Measurements from ENCODE around the gene ARHGAP30.
"Not testable (repeated sequence)": the region's sequence is repeated elsewhere in the genome, so short reads cannot be mapped to it uniquely, and the experiment has no call there.

Gene ARHGAP30, protein sequence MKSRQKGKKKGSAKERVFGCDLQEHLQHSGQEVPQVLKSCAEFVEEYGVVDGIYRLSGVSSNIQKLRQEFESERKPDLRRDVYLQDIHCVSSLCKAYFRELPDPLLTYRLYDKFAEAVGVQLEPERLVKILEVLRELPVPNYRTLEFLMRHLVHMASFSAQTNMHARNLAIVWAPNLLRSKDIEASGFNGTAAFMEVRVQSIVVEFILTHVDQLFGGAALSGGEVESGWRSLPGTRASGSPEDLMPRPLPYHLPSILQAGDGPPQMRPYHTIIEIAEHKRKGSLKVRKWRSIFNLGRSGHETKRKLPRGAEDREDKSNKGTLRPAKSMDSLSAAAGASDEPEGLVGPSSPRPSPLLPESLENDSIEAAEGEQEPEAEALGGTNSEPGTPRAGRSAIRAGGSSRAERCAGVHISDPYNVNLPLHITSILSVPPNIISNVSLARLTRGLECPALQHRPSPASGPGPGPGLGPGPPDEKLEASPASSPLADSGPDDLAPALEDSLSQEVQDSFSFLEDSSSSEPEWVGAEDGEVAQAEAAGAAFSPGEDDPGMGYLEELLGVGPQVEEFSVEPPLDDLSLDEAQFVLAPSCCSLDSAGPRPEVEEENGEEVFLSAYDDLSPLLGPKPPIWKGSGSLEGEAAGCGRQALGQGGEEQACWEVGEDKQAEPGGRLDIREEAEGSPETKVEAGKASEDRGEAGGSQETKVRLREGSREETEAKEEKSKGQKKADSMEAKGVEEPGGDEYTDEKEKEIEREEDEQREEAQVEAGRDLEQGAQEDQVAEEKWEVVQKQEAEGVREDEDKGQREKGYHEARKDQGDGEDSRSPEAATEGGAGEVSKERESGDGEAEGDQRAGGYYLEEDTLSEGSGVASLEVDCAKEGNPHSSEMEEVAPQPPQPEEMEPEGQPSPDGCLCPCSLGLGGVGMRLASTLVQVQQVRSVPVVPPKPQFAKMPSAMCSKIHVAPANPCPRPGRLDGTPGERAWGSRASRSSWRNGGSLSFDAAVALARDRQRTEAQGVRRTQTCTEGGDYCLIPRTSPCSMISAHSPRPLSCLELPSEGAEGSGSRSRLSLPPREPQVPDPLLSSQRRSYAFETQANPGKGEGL

DNA sequence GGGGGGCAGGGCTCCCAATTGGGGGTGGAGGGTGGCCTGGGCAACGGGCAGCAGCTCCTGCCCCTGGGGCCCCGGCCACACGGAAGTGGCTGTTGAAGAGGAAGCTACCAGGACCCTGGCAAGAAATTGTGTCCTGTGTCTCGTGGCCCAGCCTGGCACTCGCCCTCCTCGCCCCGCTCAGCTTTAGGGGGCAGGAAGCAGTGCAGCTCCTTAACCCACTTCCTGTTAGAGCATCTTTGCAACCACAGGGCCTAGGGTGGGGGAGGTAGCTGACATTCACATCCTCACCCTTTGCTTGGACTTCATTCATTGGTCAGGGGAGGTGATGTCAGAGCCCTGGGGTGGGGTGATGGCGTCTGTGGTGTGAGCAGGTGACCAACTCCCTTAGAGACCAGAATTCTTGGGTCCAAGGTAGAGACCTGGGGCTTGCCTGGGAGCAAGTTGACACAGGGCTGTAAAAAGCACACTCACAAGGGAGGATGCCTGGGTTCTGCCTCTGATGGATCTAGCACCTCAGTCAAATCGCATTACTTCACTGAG, at the start of gene ARHGAP30:
ARHGAP30 (minus strand) TSS at position 161 of the 540 bp plus-strand sequence. CDS start 267 bp downstream, outside the sequence.
- no peak within 1 kb of the TSS for H3K27ac ChIP-seq
- TF ChIP-seq, protein P1, sequence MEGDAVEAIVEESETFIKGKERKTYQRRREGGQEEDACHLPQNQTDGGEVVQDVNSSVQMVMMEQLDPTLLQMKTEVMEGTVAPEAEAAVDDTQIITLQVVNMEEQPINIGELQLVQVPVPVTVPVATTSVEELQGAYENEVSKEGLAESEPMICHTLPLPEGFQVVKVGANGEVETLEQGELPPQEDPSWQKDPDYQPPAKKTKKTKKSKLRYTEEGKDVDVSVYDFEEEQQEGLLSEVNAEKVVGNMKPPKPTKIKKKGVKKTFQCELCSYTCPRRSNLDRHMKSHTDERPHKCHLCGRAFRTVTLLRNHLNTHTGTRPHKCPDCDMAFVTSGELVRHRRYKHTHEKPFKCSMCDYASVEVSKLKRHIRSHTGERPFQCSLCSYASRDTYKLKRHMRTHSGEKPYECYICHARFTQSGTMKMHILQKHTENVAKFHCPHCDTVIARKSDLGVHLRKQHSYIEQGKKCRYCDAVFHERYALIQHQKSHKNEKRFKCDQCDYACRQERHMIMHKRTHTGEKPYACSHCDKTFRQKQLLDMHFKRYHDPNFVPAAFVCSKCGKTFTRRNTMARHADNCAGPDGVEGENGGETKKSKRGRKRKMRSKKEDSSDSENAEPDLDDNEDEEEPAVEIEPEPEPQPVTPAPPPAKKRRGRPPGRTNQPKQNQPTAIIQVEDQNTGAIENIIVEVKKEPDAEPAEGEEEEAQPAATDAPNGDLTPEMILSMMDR (conservative IDR thresholded peaks at IDR 0.05): no peak

DNA sequence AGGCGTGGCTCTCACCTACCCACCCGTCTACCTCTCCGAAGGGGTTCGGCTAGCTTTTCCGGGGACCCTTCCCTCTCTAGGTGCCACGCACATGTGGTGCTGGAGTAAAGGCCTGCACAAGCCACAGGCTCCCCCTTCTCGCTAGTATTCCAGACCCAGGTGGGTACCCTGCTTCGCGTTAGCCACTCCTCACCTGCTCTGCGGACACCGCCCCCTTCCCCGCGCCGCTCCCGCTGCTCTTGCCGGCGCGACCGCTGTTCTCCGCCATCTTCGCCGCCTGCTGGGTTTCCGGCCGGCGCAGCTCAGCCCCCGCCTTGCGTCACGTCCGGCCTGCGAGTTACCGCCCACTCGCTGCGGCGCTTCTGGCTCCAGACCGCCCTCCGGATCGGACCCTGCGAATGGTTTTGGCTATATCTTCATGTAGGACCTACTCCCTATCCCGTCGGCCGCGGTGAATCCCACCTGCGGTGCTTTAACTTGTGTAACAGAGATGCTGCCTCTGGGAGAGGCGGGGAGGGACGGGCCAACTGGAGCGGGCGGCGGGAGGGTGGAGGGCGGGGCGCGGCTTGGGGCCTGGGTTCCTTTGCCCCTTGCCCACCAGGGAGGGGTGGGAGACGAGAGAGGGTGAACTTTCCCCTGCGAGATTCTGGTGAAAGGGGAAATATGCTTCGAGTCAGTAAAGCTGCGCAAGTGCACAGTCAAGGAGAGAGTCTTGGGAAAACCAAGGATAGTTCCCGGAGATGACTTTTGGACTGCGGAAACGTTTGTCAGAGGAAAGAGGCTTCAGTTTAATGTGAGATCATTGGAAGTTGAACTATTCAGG, 48.3 kb upstream of the ARHGAP30 start, which contains the start of the genes NIT1 and PFDN2:
NIT1 (plus strand) TSS at position 347 of the 823 bp plus-strand sequence; CDS start at position 419, 72 bp downstream.
PFDN2 (minus strand) TSS at position 279 of the 823 bp plus-strand sequence; CDS start at position 268, 11 bp downstream.
- TF ChIP-seq, protein P1 (conservative IDR thresholded peaks at IDR 0.05): no peak
- H3K27ac ChIP-seq: peak within 1 kb of the TSS; percentile 87

DNA sequence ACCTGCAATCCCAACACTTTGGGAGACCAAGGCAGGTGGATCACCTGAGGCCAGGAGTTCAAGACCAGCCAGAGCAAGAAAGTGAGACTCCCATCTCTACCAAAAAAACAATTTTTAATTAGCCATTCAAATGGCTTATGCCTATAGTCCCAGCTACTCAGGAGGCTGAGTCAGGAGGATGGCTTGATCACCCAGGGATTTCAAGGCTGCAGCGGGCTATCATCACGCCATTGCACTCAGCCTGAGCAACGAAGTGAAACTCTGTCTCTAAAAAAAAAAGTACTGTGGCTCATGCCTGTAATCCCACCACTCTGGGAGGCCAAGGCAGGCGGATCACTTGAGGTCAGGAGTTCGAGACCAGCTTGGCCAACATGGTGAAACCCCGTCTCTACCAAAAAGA, 46.3 kb upstream of the ARHGAP30 start:
- H3K27ac ChIP-seq: not testable (repeated sequence)

DNA sequence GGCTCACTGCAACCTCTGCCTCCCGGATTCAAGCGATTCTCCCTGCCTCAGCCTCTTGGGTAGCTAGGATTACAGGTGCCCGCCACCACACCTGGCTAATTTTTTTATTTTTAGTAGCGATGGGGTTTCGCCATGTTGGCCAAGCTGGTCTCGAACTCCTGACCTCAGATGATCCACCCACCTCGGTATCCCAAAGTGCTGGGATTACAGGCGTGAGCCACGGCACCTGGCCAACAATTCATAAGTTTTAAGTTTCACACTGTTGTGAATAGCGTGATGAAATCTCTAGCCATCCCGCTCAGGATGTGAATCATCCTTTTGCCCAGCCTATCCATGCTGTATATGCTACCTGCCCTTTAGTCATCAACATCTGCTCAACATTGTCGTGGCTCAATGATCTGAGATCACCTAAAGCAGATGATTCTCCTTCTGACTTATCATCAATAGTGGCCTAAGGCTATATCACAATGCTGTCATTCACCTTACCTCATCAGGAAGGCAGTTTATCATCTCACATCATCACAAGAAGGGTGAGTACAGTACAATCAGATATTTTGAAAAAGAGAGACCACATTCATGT, 45.5 kb upstream of the ARHGAP30 start:
- no peak overlapping the region for H3K27ac ChIP-seq
- TF ChIP-seq, protein P1 (conservative IDR thresholded peaks at IDR 0.05): no peak

DNA sequence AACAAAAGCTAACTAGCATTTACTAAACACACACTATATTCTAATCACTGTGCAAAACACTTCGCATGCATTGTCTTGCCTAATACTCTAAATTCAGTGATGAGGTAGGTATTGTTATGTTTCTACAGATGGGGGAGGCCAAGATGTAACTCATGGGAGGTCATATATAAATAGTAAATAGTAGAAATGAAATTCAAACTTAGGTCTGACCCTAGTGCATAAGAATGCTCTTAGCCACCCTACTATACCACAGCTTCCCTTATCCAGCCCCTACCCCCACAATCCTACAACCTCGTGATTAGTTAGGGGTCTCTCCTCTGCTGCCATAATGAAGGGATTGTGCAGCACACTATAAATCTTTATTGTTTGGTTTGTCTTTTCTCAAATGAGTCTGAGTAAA, 44.9 kb upstream of the ARHGAP30 start:
- TF ChIP-seq, protein P1 (conservative IDR thresholded peaks at IDR 0.05): no peak
- no peak overlapping the region for H3K27ac ChIP-seq

DNA sequence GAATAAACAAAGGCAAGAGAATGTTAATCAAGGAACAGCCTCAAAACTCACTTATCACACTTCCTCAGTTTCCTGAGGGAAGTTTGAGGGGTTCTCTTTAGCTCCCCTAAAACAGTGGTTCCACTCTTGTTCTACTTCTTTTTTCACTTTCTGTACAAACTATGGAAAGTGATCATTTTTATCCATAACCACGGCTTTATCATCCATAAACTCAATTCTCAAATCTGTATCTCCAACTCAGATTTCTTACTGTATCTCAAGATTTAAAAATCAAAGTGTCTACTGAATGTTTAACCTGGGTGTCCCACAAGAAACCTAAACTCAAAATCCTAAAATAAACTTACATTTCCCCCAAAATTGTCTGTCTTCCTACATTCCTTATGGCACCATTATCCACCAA, 44.2 kb upstream of the ARHGAP30 start:
- TF ChIP-seq, protein P1 (conservative IDR thresholded peaks at IDR 0.05): no peak
- H3K27ac ChIP-seq: no peak overlapping the region

Data from VCaP (cell line).